HTR-8/SVneo (cell line): Measurements from ENCODE around the gene KIF3A.

Source experiments
- DNase-seq: peaks from one replicate; pipeline ENCODE4 v3.0.0; 2011; ENCODE audit warnings: low spot score, mixed read lengths; ENCODE audit not compliant: insufficient read length
- FAIRE-seq: peaks from 2 replicates; lab custom pipeline; 2011; peaks lifted over from hg19 to GRCh38; lab: Jason Lieb, UNC

KIF3A gene

DNA sequence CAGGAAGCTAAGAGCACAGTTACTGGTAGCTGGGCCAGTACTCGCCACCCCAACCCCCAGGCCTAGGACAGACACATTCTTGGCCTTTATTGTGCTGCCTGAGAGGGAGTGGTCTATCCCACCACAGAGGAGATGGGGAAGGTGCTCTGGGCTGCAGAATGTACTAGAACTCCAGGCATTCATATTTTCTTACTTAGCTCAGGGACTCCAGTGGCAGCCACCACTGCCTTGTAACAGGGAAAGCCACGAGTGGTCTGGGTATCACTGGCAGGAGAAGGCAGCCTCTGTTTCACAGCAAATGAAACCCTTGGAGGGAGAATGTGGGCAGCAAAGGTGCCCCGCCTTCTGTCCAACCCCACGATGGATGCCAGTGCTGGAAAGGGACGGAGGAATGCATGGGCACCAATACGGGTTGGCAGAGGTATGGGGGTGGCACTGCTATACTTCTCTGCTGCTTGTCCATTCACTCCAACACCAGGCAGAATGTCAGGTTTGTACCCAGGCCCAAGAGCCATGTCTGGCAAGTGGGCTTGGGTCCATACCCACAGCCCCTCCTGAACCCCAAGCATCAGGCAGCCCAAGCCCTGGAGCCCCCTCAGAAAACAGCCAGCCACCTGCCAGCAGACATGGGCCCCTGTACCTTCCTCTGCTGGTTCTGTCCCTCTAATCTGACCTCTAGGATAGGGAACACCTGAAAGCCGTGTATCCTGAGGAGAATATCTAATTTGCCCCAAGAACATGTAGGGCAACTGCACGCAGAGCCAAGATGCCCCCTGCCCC is 35.1 kb upstream of the KIF3A start:
- DNase-seq (no peak), FAIRE-seq (no peak)

DNA sequence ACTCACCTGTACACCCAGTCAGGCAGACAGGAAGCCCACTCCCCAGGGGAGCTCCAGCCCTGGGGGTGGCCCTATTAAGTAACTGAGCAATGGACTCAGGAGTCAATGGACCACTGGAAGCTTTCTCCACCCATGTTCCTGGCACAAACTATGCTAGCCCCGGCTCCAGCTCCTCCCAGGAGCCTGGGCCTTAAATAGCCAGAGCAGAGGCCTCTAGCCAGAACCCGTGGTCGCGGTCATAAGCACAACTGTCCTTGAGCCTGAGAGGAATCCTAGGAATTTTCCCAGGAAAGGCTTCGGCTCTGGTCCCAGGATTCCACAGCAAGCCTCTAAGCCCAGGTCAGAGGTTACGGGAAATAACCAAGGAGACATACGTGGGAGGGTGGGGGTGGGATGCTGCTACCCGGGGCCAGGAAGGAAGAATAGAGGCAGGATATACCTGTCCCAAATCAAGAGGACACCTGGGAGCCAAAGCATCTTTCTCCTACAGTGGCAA is 34.2 kb upstream of the KIF3A start:
- FAIRE-seq (no peak), DNase-seq (no peak)

DNA sequence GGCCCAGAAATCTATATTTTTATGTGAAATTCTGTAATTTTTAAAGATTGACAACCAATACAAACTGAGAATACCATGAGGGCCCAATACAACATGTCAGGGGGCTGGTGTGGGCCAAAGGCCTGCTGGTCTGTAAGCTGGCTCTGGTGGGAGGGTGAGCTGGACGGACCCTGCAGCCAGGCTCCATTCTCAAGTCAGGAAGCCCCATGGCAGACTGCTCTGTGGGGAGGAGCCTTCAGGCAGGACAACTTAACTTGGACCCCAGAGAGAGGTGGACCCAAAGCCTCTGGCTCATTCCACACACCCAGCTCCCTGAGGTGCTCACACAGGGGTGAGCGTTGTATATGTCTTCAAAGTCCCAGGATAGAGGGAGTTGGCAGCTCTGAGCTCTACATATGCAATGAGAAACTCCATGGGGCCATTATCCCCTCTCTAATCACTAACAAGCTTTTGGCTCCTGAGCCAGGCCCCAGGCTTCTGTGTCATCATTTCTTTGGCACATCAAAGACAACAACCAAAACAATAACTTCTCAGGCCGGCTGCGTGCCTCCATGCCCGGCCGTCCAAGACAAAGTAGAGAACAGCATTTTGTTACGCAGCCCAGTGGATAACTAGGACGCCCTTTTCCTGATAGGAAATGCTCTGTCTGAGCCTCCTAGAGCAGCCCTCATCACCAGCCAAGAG is 33.3 kb upstream of the KIF3A start:
- DNase-seq: no peak
- FAIRE-seq: no peak

DNA sequence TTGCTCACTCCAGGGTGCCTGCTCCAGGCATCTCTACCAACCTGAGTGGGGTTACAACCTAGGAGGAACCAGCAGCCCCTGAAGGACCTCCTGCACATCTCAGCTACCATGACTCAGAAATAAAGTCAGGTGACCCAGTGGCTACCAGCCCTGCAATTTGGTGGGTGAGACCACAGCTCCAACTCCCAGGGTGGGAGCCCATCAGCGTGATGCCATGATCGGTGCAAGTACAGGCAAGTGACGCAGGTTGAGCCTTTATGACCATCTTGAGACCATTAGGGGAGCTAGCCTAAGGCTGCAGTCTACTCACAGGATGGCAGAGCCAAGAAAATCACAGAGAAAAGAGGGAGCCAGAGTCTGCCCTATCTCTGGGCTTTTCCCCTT is 31.1 kb upstream of the KIF3A start:
- FAIRE-seq: no peak
- no peak for DNase-seq

DNA sequence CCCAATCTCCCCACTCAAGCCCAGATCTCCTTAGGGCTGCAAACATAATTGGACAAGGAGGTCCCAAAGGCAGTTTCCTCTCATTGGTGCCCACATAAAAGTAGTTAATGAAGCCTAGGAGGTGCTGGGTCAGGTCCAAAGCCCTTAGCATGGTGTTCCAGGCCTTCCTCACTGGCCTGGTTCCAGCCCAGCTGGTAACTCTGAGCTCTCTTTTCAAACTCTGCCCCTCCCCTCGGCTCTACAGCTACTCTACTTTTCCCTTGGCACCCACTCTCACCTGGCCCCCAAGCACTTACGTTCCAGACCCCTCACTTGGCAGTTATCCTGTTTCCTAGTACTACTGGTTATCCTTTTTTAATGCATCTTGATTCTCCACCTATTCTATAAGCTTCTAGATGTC is 29.8 kb upstream of the KIF3A start:
- DNase-seq (no peak), FAIRE-seq (no peak)

DNA sequence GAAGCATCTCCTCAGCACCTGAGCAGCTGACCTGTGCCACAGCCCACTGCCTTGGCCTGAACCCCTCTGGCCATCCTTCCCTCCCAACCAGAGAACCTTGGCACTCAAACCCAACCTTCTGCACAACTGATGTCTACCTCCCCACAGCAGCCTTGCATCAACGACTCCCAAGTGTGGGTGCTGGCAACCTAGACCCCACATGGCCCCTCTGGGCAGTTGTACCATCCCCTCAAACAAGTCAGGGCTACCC is 29.4 kb upstream of the KIF3A start:
- FAIRE-seq (no peak), DNase-seq (no peak)

DNA sequence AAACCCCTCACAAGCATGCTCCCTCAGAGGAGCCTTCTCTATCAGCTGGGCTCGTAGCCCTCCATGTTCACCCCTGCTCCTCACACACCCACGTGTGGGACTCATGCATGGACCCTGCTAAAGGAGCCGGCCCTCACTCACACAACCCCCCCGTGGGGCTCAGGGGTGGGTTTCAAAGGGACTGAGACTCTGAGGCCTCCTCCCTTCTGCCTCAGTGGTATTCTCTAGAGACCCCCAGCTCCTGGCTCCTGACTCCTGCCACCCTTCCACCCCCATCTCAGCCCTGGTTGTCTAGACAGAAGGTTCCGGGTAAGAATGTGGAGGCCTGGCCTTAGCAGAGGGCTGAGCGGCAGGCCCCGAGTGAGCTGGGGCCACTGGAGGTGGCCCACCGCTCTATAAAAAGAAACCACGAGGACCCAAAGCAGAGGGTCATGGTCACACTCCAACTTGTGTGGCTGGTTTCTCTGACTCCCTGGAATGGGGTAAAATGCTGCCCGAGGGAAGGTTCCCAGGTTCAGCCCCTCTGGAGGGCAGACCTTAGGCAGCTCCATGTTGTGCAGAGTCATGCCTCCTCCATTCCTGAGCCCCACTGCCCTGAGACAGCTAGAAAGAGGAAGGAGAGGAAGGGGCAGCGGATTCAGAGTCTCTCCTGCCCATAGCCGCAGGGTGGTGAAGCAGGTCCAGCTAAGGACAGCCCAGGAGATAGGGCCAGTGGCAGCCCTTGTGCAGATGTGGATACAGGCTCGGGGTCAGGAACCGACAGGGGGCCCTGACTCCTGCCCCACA is 28.9 kb upstream of the KIF3A start:
- DNase-seq (no peak), FAIRE-seq (no peak)

DNA sequence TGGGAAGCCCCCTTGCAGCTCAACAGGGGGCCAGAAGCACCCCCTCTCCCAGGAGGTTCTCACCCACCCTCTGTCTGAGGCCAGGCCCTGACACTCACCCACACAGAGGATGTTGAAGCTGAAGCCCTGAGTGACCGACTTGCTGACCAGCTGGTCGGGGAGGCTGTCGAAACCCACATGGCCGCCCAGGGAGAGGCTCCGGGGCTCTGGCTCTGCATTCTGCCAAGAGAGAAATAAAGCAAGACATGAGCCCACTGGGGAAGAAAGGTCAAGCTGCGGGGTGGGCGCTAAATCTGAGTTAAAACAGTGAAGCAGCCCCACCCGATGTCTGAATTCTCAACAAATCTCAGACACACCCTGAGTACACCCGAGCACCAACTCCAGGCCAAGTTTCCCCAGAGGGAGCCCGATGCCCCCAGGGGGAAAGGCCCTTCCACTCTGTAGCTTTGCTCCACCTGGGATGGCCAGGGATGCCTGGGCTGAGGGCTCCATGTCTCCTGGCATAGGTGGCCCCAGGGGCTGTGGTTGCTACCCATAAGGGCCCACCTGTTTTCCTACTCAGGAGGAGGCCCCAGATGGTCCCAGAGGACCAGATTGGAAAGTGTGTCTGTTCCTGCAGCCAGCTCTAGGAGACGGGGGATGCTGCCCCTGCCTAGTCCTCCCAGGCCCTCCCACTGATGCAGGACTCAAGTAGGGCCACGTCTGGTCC is 28.1 kb upstream of the KIF3A start:
- DNase-seq (no peak), FAIRE-seq (no peak)

DNA sequence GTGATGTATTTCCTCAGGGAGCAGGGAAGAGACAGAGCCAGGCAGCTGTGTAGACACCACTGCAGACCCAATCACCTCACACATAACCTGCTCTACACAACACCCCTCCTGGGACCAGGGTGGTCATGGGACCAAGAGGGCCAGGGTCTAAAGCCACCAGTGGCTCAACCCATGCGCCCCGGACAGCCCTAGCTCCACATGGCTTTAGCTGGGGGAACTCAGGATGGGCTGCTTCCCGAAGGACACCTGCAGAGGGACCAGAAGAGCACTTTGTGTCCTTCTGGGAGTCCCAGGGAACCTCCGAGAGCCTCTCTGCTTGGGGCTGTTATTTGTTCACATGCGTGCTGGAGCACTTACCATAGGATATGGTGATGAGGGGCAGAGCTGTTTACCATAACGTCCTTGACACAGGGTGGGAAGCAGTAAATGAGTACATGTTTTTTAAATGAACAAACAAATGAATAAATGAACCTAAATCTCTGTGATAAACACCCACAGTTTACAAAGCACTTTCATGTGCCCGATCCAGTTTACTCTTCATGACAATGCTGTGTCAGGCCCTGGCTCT is 27.4 kb upstream of the KIF3A start:
- FAIRE-seq: no peak
- DNase-seq: no peak

DNA sequence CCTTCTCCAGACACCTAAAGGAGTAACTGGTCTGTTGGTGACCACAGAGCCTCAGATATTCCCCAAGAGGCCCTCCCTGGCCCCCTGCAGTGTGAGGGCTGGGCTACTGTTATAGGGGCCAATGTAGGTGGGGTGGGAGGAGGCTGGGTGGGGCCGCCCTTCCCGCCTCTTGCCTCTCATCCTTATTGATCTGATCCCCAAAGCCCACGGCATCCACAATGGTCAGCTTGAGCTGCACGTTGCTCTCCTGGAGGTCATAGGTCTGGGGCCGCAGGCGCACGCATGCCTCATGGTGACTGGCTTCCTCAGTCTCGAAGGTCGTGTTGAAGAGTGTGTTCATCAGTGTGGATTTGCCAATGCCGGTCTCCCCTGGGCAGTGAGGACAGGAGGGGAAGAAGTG is 26.7 kb upstream of the KIF3A start:
- no peak for FAIRE-seq
- DNase-seq: no peak

DNA sequence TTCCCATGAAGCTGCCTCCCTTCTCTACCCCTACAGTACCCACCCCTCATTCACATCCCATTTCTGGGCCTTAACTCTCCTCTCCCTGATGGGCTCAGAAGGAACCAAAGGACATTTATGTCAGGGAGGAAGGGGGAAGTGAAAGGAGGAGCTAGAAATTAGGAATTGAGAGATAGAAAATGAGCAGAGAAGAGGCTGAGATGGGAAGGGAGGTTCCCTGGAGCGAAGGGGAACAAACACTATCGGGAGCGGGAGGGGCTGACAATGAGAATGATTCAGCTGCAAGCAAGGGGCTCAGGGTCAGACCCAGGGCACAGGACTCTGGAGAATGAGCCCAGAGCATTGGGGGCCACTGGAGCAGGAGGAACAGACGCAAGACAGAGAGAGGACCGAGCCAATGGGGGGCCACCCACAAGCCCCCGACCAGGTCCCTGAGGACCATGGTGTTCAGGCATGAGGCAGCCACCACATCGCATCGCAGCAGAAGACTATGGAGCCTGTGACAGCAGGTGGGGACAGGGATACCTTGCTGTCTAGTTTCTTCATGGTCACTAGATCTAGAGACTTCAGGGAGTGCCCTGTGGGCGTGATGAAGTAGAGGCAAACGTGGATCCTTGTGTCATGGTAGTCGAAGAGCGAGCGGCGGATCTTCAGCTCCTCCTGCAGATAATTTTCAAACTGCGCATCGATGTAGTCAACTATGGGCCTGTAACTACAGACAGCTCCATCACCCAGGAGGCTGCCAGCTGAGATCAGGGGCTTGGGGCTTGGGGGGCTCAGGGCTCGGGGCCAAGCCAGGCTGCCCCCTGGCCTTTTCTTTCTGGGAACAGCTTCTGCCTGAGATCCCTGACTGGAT is 26.1 kb upstream of the KIF3A start:
- FAIRE-seq (no peak), DNase-seq (no peak)

DNA sequence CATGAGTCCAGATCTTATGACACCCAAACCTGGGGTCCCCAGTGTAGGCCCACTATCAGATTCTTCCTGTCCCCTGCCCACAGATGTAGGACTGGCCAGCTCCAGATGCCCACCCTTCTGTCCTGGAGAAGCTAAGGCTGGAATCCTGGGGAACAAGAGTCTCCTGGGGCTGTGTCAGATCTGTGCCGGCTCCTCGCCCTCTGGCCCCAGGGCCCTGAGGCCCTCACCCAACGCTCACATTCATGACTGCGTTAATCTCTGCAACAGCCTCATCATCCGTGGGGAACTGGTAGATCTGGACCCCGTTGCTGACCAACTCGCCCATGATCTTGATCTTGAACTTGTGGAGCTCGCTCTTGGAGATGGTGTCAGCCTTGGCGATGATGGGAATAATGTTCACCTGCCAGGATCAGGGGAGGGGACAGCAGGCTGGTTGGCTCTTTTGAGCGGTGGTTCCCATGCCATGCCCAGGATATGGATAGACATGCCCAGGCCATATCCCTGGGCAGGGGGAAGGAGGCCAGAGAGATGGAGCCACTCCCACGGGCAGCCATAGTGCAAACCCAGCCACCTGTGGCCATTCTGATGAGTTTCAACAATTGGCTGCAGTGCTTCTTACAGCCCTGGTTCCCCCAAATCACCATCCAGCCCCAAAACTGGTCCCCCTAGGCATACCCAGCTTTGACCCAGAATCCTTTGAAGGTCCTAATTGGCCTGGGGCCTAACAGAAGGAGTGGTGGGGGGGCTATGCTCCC is 25.1 kb upstream of the KIF3A start:
- FAIRE-seq: no peak
- DNase-seq: no peak

DNA sequence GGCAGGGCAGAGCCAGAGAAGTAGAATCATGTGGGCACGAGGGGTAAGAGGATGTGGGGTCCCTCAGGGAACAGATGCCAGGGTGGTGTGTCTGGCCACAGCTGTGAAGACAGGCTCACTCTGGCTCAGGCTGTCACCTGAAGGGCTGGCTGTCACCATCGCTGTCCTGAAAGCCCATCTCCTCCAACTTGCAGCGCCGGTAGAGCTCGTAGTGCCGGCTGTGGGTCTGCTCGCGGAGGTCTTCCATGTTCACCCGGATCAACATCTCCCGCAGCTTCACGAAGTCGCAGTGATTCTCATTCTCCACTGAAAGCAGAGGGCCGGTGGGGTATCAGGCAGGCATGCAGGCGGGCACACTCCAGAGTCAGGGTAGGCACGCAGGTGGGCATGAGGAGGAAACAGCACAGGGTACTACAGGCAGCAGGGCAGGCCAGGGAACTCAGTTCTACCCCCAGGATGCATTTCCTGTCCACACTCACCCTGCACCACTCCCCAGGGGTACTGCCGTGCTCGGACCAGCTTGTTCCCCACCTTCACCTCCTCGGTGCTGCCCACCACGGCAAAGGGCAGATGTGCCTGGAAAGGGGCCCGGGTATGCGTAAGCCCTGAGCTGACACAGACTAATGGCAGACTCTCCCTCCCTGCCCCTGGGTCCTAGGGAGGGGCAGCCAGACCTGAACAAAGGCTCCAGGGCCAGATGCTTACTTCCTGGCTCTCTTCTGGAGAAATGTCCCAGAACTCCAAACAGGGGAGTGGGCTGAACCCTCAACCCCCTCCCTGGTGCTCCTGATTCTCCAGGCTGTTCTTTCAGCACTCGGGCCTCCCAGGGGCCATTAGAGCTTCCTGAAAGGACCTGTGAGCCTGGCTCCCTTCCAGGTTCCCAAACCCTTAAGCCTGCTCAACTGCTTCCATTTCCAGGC is 24.2 kb upstream of the KIF3A start:
- DNase-seq (no peak), FAIRE-seq (peak; percentile 71)

DNA sequence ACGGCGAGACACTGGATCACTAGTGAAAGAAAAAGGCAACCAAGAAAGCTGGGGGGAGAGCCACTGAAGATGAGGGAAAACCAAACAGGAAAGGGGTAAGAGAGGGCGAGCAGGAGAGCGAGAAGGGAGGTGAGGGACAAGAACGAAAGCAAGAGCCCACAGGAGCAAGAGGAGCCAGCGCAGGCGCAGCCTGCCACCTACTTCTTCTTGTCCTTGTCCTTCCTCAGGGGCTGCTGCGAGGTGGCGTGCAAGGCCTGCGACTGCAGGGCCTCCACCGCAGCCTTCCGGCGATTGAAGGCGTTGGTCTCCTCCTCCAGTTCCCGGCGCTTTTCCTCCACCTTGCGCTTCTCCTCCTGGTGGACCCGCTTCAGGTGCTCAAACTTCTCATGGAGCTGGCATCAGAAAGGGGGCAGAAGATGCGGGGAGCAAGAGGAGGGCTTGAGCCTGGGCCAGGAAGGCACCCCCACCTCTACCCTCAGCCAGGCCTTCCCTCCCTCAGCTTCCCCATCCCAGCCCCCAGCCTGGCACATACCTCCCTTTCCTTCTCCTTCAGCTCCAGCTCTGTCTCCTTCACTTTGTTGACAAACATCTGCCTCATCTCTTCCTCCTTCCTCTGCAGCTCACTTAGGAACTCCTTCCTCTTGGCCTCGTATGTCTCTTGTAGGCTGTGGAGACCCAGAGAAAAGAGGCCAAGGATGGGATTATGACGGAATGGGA is 23.4 kb upstream of the KIF3A start:
- FAIRE-seq (no peak), DNase-seq (no peak)

DNA sequence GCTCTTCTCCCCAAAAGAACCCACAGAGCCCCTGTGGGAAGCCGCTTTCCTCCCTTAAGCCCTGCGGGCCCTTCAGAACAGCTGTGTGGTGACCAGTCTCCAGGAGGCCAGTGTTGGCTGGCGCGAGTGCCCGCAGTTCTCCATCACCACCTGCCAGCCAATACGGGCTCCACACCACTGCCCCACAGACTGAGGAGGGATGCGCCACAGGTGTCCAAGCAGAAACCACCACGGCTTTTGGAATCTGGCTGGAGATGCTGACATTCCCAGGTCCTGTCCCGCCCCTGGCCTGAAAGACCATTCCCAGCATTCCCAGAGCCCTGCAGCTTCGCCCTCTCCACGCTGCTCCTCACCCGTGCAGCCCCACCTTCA is 22.7 kb upstream of the KIF3A start:
- FAIRE-seq: no peak
- DNase-seq: no peak

DNA sequence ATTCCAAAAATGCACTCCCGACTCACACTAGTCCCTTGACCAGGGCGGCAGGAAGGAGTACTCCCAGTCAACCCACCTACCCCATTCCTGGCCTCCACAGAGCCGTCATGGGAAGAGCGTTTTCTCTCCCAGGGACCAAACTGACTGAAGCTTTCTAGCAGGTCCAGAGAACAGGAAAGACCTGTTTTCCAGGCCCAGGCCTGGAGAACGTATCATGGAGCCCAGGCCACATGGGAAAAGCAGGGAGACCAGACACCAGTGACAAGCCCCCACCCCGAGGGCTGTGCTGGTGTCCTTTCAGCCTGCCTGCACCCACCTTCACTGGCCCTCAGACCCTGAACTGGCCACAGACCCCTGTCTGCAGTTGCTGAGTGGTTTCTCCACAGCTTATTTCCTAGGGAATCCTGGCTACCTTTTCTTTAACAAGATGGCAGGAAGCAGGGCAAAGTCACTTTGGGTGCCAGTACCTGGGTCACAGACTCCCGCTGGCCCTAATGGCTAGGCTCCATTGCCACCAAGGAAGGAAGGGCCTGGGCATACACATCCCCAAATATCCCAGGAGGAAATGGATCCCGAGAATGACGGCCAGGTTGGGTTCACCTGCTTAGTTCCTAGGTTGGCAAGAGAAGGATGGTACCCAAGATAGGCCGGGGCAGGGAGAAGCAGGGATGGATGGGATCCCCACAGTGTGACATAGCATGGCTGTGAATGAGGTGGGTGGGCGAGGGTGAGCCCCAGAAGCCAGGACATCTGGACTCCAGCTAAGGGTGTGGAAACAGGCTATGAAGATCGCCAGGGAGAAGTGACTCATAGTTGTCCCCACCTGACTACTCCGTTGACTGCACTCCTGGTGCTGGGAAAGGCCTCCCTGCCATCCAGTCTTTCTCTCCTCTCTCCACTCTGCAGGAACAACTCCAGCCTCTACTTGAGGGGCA is 22.0 kb upstream of the KIF3A start:
- no peak for DNase-seq
- FAIRE-seq: no peak
